Measurements from ENCODE around the gene GTF2B. TPM values are rescaled to one million over a fixed set of nuclear protein-coding genes. Genes with fewer than 3 reads are reported as not detected.

GTF2B gene
- total and polyA plus RNA-seq, 2 donors (not counting 1 experiment from before 2014, with no cell fraction given) = 29.2 to 32.0 TPM

- Histone ChIP-seq H3K9me3 (ENCODE audit: control extremely low read depth in 1 of 3, control insufficient read depth in 2 of 3, insufficient read depth in 1 of 3, low read length in 2 of 3) (no peaks in the 10 kb centered on the region), H2AFZ (ENCODE audit: insufficient read depth, low read depth, low read length, poor library complexity, severe bottlenecking) (no peak overlapping the region), H3K79me2 (ENCODE audit: control insufficient read depth, insufficient read depth, low read length) (peaks cover 89% of the 10 kb centered on the region), H3K36me3 (replicated peaks in 1 of 2; ENCODE audit: control extremely low read depth in 1 of 2, control insufficient read depth in 1 of 2, extremely low read depth in 1 of 2, insufficient read depth in 2 of 2, low read length in 1 of 2) (peaks cover 5 to 12% of the 10 kb centered on the region in 2 experiments), H3K9ac (ENCODE audit: low read length) (no peak overlapping the region), H3K27me3 (replicated peaks in 1 of 4; ENCODE audit: control extremely low read depth in 1 of 4, control insufficient read depth in 3 of 4, insufficient read depth in 4 of 4, low read length in 3 of 4) (no peaks in the 10 kb centered on the region), H3K27ac (ENCODE audit: low read length in 2 of 2) (peak overlapping the region in 1 of 2 donors; percentile 30), H3K4me2 (replicated peaks; ENCODE audit: low read depth, low read length, poor library complexity, severe bottlenecking) (no peak overlapping the region), H3K4me3 (ENCODE audit: control extremely low read depth in 1 of 5, extremely low read depth in 1 of 5, insufficient read depth in 1 of 5, low read depth in 2 of 5, low read length in 4 of 5) (no peak overlapping the region), H3K4me1 (ENCODE audit: control insufficient read depth in 2 of 2, insufficient read depth in 2 of 2, low read length in 2 of 2) (no peaks in the 10 kb centered on the region), H4K20me1 (ENCODE audit: control insufficient read depth, insufficient read depth, low read length, poor library complexity, severe bottlenecking) (peaks cover 69% of the 10 kb centered on the region)
- no CpG with 5 or more reads among the region's 4 CpGs for whole genome bisulfite sequencing (ENCODE audit: insufficient coverage)
- H3K4me1 Mint-ChIP-seq = peaks cover 29% of the 10 kb centered on the region
- ATAC-seq (ENCODE audit: low read depth) = no peak
- TF ChIP-seq EZH2 (IDR thresholded peaks at IDR 0.05; ENCODE audit: borderline replicate concordance, insufficient read depth, low read depth, low read length, poor library complexity, severe bottlenecking) (no peak), CTCF (IDR thresholded peaks at IDR 0.05) (no peak)
- no peak overlapping the region for H3K4me3 Mint-ChIP-seq
- no peak overlapping the region for H3K27ac Mint-ChIP-seq
- H3K9me3 Mint-ChIP-seq (ENCODE audit: insufficient read depth) = no peaks in the 10 kb centered on the region
- H3K27me3 Mint-ChIP-seq = no peaks in the 10 kb centered on the region
- ChIA-PET CTCF (interaction anchor here (1.0 to 7.4 kb wide), 6 partner anchors 12 to 222 kb away, joined by 3 to 148 read pairs (median 8); partner anchors contain the start of gene GTF2B), POLR2A (no interaction called here)
- no peak for DNase-seq
- intact Hi-C loops (cut with micrococcal nuclease) = no loop called here
These were observed 12.6 kb downstream of the GTF2B start for GRCh38 chr1:88878731-88879130.

DNA sequence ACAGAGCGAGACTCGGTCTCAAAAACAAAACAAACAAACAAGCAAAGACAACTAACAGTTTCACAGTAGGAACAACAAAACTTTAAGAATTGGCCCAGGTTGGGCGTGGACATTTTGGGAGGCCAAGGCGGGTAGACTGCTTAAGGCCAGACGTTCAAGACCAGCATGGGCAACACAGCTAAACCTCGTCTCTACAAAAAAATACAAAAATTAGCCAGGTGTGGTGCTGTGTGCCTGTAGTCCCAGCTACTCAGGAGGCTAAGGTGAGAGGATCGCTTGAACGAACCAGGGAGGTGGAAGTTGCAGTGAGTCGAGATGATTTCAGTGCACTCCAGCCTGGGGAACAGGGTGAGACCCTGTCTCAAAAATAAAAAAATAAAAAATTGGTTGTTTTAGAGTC is 13.5 kb downstream of the GTF2B start:
- H3K79me2 ChIP-seq (ENCODE audit: control insufficient read depth, insufficient read depth, low read length) = peaks cover 89% of the 10 kb centered on the region
- ChIA-PET CTCF (interaction anchor here (0.7 to 7.4 kb wide), 14 partner anchors 10 to 1661 kb away, joined by 3 to 148 read pairs (median 6); partner anchors contain the start of gene GTF2B), POLR2A (no interaction called here)
- peaks cover 5 to 7% of the 10 kb centered on the region in 2 experiments for H3K36me3 ChIP-seq (replicated peaks in 1 of 2; ENCODE audit: control extremely low read depth in 1 of 2, control insufficient read depth in 1 of 2, extremely low read depth in 1 of 2, insufficient read depth in 2 of 2, low read length in 1 of 2)
- no peak overlapping the region for H3K9ac ChIP-seq (ENCODE audit: low read length)
- DNase-seq (no peak), ATAC-seq (ENCODE audit: low read depth) (no peak)
- H4K20me1 ChIP-seq (ENCODE audit: control insufficient read depth, insufficient read depth, low read length, poor library complexity, severe bottlenecking) = peaks cover 78% of the 10 kb centered on the region
- H3K4me3 ChIP-seq (ENCODE audit: control extremely low read depth in 1 of 5, extremely low read depth in 1 of 5, insufficient read depth in 1 of 5, low read depth in 2 of 5, low read length in 4 of 5) = no peak overlapping the region
- Mint-ChIP-seq H3K27ac (no peak overlapping the region), H3K9me3 (ENCODE audit: insufficient read depth) (no peaks in the 10 kb centered on the region), H3K27me3 (no peaks in the 10 kb centered on the region), H3K4me1 (peaks cover 25% of the 10 kb centered on the region), H3K4me3 (no peak overlapping the region)
- H3K9me3 ChIP-seq (ENCODE audit: control extremely low read depth in 1 of 3, control insufficient read depth in 2 of 3, insufficient read depth in 1 of 3, low read length in 2 of 3) = no peaks in the 10 kb centered on the region
- H3K4me2 ChIP-seq (replicated peaks; ENCODE audit: low read depth, low read length, poor library complexity, severe bottlenecking) = no peak overlapping the region
- intact Hi-C loops (cut with micrococcal nuclease) = loop anchor here (1.0 kb wide), 1 partner anchor 223 kb away; no protein-coding TSS in a partner anchor
- no peaks in the 10 kb centered on the region for H3K27me3 ChIP-seq (replicated peaks in 1 of 4; ENCODE audit: control extremely low read depth in 1 of 4, control insufficient read depth in 3 of 4, insufficient read depth in 4 of 4, low read length in 3 of 4)
- no peak overlapping the region for H3K27ac ChIP-seq (ENCODE audit: low read length in 2 of 2)
- no peak overlapping the region for H2AFZ ChIP-seq (ENCODE audit: insufficient read depth, low read depth, low read length, poor library complexity, severe bottlenecking)
- no peak for TF ChIP-seq CTCF (IDR thresholded peaks at IDR 0.05)
- no peak for TF ChIP-seq EZH2 (IDR thresholded peaks at IDR 0.05; ENCODE audit: borderline replicate concordance, insufficient read depth, low read depth, low read length, poor library complexity, severe bottlenecking)
- 98% methylated on average over 5 of the region's 9 CpGs for WGBS (ENCODE audit: insufficient coverage)
- H3K4me1 ChIP-seq (ENCODE audit: control insufficient read depth in 2 of 2, insufficient read depth in 2 of 2, low read length in 2 of 2) = no peaks in the 10 kb centered on the region
